BLaER1 treated with 17β-estradiol and CSF1 and Interleukin-3, amounts not matched to agents 10 nM and 100 nM (cell line): Measurements from ENCODE around the gene CTNNA3.

ENCODE experiments used
- H3K27ac ChIP-seq, 11 experiments: shearing (Covaris generic); formaldehyde crosslinking; 2 replicates each; pipeline ENCODE4 v1.8.1; 2022
- H3K27me3 ChIP-seq, 11 experiments: shearing (Covaris generic); formaldehyde crosslinking; 2 replicates each; pipeline ENCODE4 v1.8.1; 2022
- H3K36me3 ChIP-seq, 11 experiments: shearing (Covaris generic); formaldehyde crosslinking; 2 replicates each; pipeline ENCODE4 v1.8.1; 2022
- H3K4me1 ChIP-seq, 10 experiments: shearing (Covaris generic); formaldehyde crosslinking; 2 replicates each; pipeline ENCODE4 v1.8.1; 2022
- H3K4me2 ChIP-seq, 11 experiments: shearing (Covaris generic); formaldehyde crosslinking; 2 replicates each; pipeline ENCODE4 v1.8.1; 2022
- H3K4me3 ChIP-seq, 10 experiments: shearing (Covaris generic); formaldehyde crosslinking; 2 replicates each; pipeline ENCODE4 v1.8.1; 2022
- H3K9ac ChIP-seq, 11 experiments: shearing (Covaris generic); formaldehyde crosslinking; 2 replicates each; pipeline ENCODE4 v1.8.1; 2022
- H3K9me3 ChIP-seq, 11 experiments: shearing (Covaris generic); formaldehyde crosslinking; replicated peaks in 1 of 11; 2 replicates each; pipeline ENCODE4 v1.8.1; 2022
- H4K20me1 ChIP-seq, 11 experiments: shearing (Covaris generic); formaldehyde crosslinking; 2 replicates each; pipeline ENCODE4 v1.8.1; 2022
- Cebpa-rat ChIP-seq, 11 experiments: shearing (Covaris generic); IDR thresholded peaks; 2 replicates each; pipeline ENCODE4 v1.8.1; 2022

The CTNNA3 gene

DNA sequence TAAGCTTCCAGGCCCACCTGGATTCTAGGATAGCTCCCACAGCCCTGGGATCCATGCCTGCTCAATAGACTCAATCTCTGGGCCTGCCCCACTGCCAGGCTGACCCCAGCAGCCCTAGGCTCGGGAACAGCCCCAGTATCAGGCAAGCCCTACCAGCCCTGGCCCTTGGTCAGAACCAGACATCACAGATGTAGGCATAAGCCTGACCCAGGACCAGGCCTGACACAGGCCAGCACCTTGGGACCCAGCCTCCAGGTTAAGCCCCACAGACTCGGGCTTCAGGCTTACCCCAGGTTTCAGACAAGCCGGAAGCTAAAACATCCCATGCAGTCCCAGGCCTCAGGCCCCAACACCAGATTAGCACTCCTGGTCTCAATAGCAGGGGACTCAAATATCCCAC lies 1046.4 kb downstream of the CTNNA3 start:
- H3K4me2 ChIP-seq, result no peak overlapping the region
- no peak overlapping the region for H3K27ac ChIP-seq
- no peak for TF ChIP-seq Cebpa-rat (IDR thresholded peaks at IDR 0.05)
- H3K27me3 ChIP-seq, result no peaks in the 10 kb centered on the region
- H4K20me1 ChIP-seq, result no peaks in the 10 kb centered on the region
- H3K9me3 ChIP-seq, result peaks cover 14 to 30% (median 24%) of the 10 kb centered on the region in 11 experiments; a peak in 20 of 22 replicates
- H3K4me3 ChIP-seq, result no peak overlapping the region
- H3K36me3 ChIP-seq, result no peaks in the 10 kb centered on the region
- H3K4me1 ChIP-seq, result no peaks in the 10 kb centered on the region
- no peak overlapping the region for H3K9ac ChIP-seq

DNA sequence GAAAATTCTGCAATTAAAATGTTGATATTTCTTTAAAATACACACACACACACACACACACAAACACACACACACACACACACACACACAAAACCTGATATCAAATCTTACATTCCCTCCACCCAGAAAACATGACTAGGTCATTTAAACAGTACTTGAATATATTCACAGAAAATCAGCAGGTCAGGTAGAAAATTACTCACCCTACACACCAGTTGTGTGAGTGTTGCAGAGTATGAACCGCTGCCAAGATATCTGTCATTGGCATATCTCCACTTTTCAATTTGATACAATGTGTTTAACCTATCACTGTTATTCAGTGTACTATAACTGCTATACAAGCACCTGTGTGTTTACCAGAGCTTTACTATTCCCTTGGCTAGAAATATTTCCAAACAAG lies 1053.8 kb downstream of the CTNNA3 start:
- TF ChIP-seq Cebpa-rat (IDR thresholded peaks at IDR 0.05), result no peak
- H3K4me1 ChIP-seq, result no peaks in the 10 kb centered on the region
- no peak overlapping the region for H3K4me3 ChIP-seq
- H3K27me3 ChIP-seq, result no peaks in the 10 kb centered on the region
- no peaks in the 10 kb centered on the region for H3K36me3 ChIP-seq
- no peaks in the 10 kb centered on the region for H4K20me1 ChIP-seq
- H3K9ac ChIP-seq, result no peak overlapping the region
- no peaks in the 10 kb centered on the region for H3K9me3 ChIP-seq
- H3K27ac ChIP-seq, result no peak overlapping the region
- no peak overlapping the region for H3K4me2 ChIP-seq

DNA sequence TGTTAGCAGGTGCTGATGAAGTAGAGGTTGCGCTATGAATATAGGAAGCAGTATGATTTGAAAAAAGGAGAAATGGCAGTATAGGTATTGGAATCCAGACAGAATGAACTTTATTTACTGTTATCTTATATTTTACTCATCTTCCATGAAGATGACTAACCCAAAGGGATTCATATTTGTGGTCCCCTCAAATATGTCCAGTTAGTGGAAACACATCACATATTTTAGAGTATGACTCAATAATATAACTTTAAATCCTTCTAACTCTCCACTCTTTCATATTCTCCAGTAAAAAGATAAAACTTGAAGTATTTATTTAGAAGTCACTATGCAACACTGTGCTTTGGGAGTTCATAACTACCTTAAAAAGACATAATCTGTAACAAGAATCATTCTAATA lies 1056.6 kb downstream of the CTNNA3 start:
- no peak overlapping the region for H3K4me2 ChIP-seq
- no peak overlapping the region for H3K9ac ChIP-seq
- H3K27ac ChIP-seq, result no peak overlapping the region
- H3K4me1 ChIP-seq, result no peaks in the 10 kb centered on the region
- no peaks in the 10 kb centered on the region for H4K20me1 ChIP-seq
- H3K9me3 ChIP-seq, result no peaks in the 10 kb centered on the region
- TF ChIP-seq Cebpa-rat (IDR thresholded peaks at IDR 0.05), result no peak
- H3K27me3 ChIP-seq, result no peaks in the 10 kb centered on the region
- H3K4me3 ChIP-seq, result no peak overlapping the region
- no peaks in the 10 kb centered on the region for H3K36me3 ChIP-seq

DNA sequence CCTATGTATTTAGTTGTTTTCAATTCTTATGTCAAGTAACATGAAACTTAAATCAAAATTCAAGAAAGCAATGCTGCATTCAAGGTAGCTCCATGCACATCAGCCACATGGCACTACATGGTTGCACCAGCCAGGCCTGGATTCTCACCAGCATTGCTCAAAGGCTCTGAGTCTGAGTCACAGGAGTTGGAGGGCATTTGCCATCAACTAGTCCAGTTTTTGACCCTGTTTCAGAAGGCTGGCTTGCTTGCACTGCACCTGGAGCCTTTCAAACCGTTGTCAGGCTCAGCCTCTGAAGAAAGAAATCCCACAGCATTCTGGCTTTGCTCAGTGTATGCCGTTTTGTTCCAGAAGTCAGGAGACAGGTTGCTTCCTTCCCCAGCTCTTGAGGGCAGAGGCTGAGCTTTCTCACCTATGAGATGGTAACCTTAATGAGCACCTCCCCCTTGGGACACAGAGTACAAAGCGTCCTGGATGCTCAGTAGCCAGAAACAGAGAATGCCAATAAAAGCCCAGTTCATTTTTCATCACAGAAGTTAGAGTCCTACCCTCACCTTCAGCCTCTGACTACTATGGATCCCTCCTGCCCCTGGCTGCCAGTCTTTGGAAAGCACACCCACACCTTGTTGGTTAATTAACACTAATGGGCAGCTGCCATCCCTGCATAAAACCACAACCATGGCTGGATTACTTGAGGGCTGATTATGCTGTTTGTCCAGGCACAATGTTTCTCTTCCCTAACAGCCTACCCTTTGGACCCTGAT lies 1058.5 kb downstream of the CTNNA3 start:
- TF ChIP-seq Cebpa-rat (IDR thresholded peaks at IDR 0.05), result no peak
- H4K20me1 ChIP-seq, result no peaks in the 10 kb centered on the region
- no peak overlapping the region for H3K27ac ChIP-seq
- no peaks in the 10 kb centered on the region for H3K4me1 ChIP-seq
- H3K4me2 ChIP-seq, result no peak overlapping the region
- H3K9ac ChIP-seq, result no peak overlapping the region
- H3K27me3 ChIP-seq, result no peaks in the 10 kb centered on the region
- no peak overlapping the region for H3K4me3 ChIP-seq
- no peaks in the 10 kb centered on the region for H3K36me3 ChIP-seq
- no peaks in the 10 kb centered on the region for H3K9me3 ChIP-seq

DNA sequence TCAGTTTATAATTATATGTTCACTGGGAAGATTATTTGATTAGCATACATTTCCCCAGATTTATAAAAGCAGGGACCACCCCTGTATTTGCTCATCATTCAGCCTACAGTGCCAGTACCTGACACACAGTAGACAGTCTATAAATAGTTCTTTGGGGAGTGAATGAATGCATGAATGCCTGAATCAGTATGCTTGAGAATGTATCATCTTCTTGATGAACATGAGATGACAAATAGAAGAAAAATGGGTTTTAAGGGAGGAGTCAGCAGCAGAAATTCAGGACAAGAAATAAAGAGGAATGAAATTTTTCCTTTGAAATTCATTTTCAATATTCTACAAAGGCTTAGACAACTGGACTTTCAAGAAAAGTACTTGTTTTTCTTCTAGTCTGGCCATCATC lies 1066.0 kb downstream of the CTNNA3 start:
- H3K27me3 ChIP-seq, result no peaks in the 10 kb centered on the region
- no peak overlapping the region for H3K9ac ChIP-seq
- no peak for TF ChIP-seq Cebpa-rat (IDR thresholded peaks at IDR 0.05)
- no peaks in the 10 kb centered on the region for H3K9me3 ChIP-seq
- H3K4me1 ChIP-seq, result no peaks in the 10 kb centered on the region
- no peak overlapping the region for H3K4me2 ChIP-seq
- H3K27ac ChIP-seq, result no peak overlapping the region
- no peaks in the 10 kb centered on the region for H3K36me3 ChIP-seq
- no peak overlapping the region for H3K4me3 ChIP-seq
- H4K20me1 ChIP-seq, result no peaks in the 10 kb centered on the region

DNA sequence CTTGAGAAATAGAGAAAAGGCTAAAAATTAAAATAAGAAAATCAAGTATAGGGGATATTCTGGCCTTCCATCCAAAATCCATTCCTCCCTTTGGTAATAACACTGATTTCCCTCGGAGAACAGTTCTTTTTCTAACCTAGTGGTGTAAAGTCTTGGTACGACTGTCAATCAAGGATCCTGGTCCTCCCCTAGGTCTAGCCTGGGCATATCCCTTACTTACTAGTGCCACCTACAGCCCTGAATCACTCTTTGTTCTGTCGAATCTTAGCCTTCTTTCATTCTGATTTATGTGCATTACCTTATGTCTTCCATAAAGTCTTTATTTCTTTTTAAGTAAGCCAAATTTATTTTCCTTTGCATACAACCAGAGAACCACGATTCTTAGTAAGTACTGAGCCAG lies 1068.8 kb downstream of the CTNNA3 start:
- no peaks in the 10 kb centered on the region for H3K9me3 ChIP-seq
- TF ChIP-seq Cebpa-rat (IDR thresholded peaks at IDR 0.05), result no peak
- H3K27me3 ChIP-seq, result no peaks in the 10 kb centered on the region
- no peaks in the 10 kb centered on the region for H4K20me1 ChIP-seq
- H3K9ac ChIP-seq, result no peak overlapping the region
- no peaks in the 10 kb centered on the region for H3K4me1 ChIP-seq
- no peaks in the 10 kb centered on the region for H3K36me3 ChIP-seq
- H3K4me2 ChIP-seq, result no peak overlapping the region
- H3K4me3 ChIP-seq, result no peak overlapping the region
- no peak overlapping the region for H3K27ac ChIP-seq

DNA sequence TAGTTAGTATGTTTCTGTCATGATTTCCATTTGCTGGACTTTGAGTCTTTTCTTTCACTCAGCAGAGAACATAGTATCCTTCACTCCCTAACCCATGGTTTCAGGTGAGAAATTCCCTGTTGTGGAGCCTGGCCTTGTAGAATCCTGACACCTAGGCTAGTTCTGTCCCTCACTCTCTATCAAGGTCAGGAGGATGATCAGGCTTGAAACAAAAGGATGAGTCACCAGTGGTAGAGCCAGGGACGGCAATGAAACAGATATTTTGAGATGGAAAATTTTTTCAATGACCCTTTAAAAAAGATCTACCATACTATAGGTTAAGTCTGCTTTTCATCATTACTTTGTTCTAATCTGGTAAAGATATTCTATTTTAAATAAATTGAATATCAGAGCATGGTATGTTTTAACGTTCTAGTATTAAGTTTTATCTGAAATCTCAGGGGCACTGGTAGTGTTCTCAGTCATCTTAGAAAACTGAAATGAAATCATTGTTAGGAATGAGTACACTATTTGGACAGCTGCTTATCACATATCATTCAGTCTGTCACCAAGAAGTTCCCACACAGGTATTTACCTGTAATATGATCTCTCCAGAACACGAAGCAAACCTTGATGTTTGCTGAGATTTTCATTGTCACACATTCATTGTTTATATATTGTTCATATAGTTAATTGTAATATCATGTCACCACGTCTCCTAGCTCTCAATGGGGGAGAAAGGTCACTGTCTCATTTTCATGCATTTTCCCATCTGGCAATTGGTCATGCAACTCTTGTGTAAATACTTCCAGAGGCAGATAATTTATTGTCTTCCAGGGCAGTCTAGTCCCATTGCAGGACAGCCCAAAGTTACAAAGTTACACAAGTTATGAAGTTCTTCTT lies 1070.0 kb downstream of the CTNNA3 start:
- no peak for TF ChIP-seq Cebpa-rat (IDR thresholded peaks at IDR 0.05)
- no peak overlapping the region for H3K27ac ChIP-seq

DNA sequence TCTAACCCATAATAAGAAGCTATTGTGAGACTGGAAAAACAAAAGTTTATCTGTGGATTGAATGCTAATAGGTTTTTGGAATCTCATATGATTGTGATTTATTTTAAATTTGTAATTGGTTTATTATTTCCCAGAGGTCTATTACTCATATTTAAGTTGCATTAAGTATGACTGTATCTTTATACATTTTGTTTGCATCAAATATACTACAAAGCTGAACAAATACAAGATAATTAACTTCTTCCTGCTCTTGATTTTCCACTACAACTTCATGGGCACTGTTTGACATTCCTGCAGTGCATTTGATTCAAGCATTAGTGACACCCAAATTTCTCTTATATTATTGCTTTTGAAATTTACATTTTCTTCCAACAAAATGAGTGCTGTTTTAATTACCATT lies 1073.9 kb downstream of the CTNNA3 start:
- no peak overlapping the region for H3K4me3 ChIP-seq
- no peaks in the 10 kb centered on the region; a peak in 1 of 22 replicates for H3K9me3 ChIP-seq
- H3K27me3 ChIP-seq, result no peaks in the 10 kb centered on the region
- H3K4me2 ChIP-seq, result no peak overlapping the region
- peaks cover 0 to 5% (median 0%) of the 10 kb centered on the region in 10 experiments; a peak in 1 of 20 replicates for H3K4me1 ChIP-seq
- no peaks in the 10 kb centered on the region for H4K20me1 ChIP-seq
- TF ChIP-seq Cebpa-rat (IDR thresholded peaks at IDR 0.05), result no peak
- H3K27ac ChIP-seq, result no peak overlapping the region
- H3K36me3 ChIP-seq, result no peaks in the 10 kb centered on the region
- H3K9ac ChIP-seq, result no peak overlapping the region

More for the DNA sequence above, 1070.0 kb downstream of the CTNNA3 start:
- Histone ChIP-seq H4K20me1 (no peaks in the 10 kb centered on the region), H3K4me2 (no peak overlapping the region), H3K27me3 (no peaks in the 10 kb centered on the region), H3K36me3 (no peaks in the 10 kb centered on the region), H3K9me3 (no peaks in the 10 kb centered on the region; a peak in 1 of 22 replicates), H3K4me1 (peaks cover 0 to 5% (median 0%) of the 10 kb centered on the region in 10 experiments; a peak in 1 of 20 replicates), H3K9ac (no peak overlapping the region), H3K4me3 (no peak overlapping the region)

DNA sequence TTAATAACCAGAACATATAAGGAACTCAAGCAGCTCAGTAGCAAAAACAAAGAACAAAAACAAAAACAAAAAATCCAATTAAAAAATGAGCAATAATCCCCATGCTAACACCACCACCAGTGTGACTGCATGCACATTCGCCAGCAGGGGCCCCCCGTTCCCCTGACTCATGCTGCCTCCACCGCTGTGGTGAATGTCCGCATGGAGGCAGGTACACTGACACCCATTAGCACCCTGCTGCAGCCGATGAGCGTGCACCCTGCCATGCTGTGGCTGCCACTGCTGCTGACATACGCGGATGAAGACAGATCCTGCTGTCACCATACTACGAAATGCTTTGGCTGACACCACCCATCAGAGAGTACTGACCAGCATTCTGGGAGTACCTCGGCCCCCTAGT lies 1091.8 kb downstream of the CTNNA3 start:
- Histone ChIP-seq H3K9me3 (peaks cover 0 to 5% (median 0%) of the 10 kb centered on the region in 11 experiments; a peak in 2 of 22 replicates), H3K27ac (no peak overlapping the region), H3K9ac (no peak overlapping the region), H3K27me3 (no peaks in the 10 kb centered on the region), H3K4me2 (no peak overlapping the region), H3K4me1 (no peaks in the 10 kb centered on the region), H4K20me1 (no peaks in the 10 kb centered on the region), H3K36me3 (no peaks in the 10 kb centered on the region), H3K4me3 (no peak overlapping the region)
- no peak for TF ChIP-seq Cebpa-rat (IDR thresholded peaks at IDR 0.05)
